GM19238 (cell line): Measurements from ENCODE around the gene CEP72.
"Not testable (repeated sequence)": the region's sequence is repeated elsewhere in the genome, so short reads cannot be mapped to it uniquely, and the experiment has no call there.

Experiments
- DNase-seq: peaks from one replicate; pipeline ENCODE4 v3.0.0; 2011; ENCODE audit warnings: low spot score; ENCODE audit not compliant: insufficient read length

The CEP72 gene

GRCh38 chr5:611731-612486 is at the start of gene CEP72:
CEP72 (plus strand) TSS chr5:612340; CDS start chr5:612362, 22 bp downstream.
- DNase-seq = peak; percentile 93

- no peak for DNase-seq
These were observed 46.2 kb upstream of the CEP72 start for GRCh38 chr5:565782-566440.

GRCh38 chr5:566636-567309 is 45.4 kb upstream of the CEP72 start:
- DNase-seq = no peak

- no peak for DNase-seq
These were observed 44.5 kb upstream of the CEP72 start for GRCh38 chr5:567664-568060.

- no peak for DNase-seq
These were observed 43.9 kb upstream of the CEP72 start for GRCh38 chr5:568061-568781.

- no peak for DNase-seq
These were observed 43.3 kb upstream of the CEP72 start for GRCh38 chr5:568809-569208.

- no peak for DNase-seq
These were observed 42.7 kb upstream of the CEP72 start for GRCh38 chr5:569358-569867.

- no peak for DNase-seq
These were observed 42.2 kb upstream of the CEP72 start for GRCh38 chr5:569868-570361.

GRCh38 chr5:570446-570845 is 41.7 kb upstream of the CEP72 start:
- no peak for DNase-seq

GRCh38 chr5:570886-571285 is 41.3 kb upstream of the CEP72 start:
- DNase-seq = no peak

- DNase-seq = no peak
These were observed 40.3 kb upstream of the CEP72 start for GRCh38 chr5:571791-572190.

GRCh38 chr5:572398-573019 is 39.6 kb upstream of the CEP72 start:
- DNase-seq = no peak

GRCh38 chr5:573206-573605 is 38.9 kb upstream of the CEP72 start:
- DNase-seq = no peak

- DNase-seq = no peak
These were observed 38.2 kb upstream of the CEP72 start for GRCh38 chr5:573976-574375.

- DNase-seq = no peak
These were observed 37.2 kb upstream of the CEP72 start for GRCh38 chr5:574906-575305.

GRCh38 chr5:575636-576035 is 36.5 kb upstream of the CEP72 start:
- DNase-seq = no peak

- DNase-seq = not testable (repeated sequence)
These were observed 34.9 kb upstream of the CEP72 start for GRCh38 chr5:577214-577613.

GRCh38 chr5:577800-578199 is 34.3 kb upstream of the CEP72 start:
- DNase-seq = no peak

- DNase-seq = no peak
These were observed 32.9 kb upstream of the CEP72 start for GRCh38 chr5:579211-579610.

- no peak for DNase-seq
These were observed 32.3 kb upstream of the CEP72 start for GRCh38 chr5:579746-580366.

GRCh38 chr5:580436-580835 is 31.7 kb upstream of the CEP72 start:
- DNase-seq = no peak
